RPMI8226 (cell line): ENCODE data around the gene B3GNT2.
"Not testable (repeated sequence)": the region's sequence is repeated elsewhere in the genome, so short reads cannot be mapped to it uniquely, and the experiment has no call there.

Source experiments
- DNase-seq: peaks from one replicate; pipeline ENCODE4 v3.0.0-alpha.2; 2015

The B3GNT2 gene

GRCh38 chr2:62185475-62186155 is 10.3 kb upstream of the B3GNT2 start:
- no peak for DNase-seq

- no peak for DNase-seq
Observed at GRCh38 chr2:62186156-62186905, 9.6 kb upstream of the B3GNT2 start.

GRCh38 chr2:62187246-62187645 is 8.7 kb upstream of the B3GNT2 start:
- DNase-seq = no peak

- DNase-seq = no peak
Observed at GRCh38 chr2:62188416-62188815, 7.5 kb upstream of the B3GNT2 start.

GRCh38 chr2:62189196-62189595 is 6.7 kb upstream of the B3GNT2 start:
- no peak for DNase-seq

GRCh38 chr2:62192811-62193210 is 3.1 kb upstream of the B3GNT2 start:
- DNase-seq = no peak

- DNase-seq = no peak
Observed at GRCh38 chr2:62194558-62195420, 1.1 kb upstream of the B3GNT2 start.

- peak; percentile 53 for DNase-seq
Observed at GRCh38 chr2:62196278-62196901, 475 bp downstream of the B3GNT2 start.

- peak; percentile 50 for DNase-seq
Observed at GRCh38 chr2:62197011-62197924, 1.4 kb downstream of the B3GNT2 start.

GRCh38 chr2:62197925-62198633 is 2.2 kb downstream of the B3GNT2 start:
- no peak for DNase-seq

GRCh38 chr2:62198854-62199253 is 2.9 kb downstream of the B3GNT2 start:
- DNase-seq = not testable (repeated sequence)

GRCh38 chr2:62199392-62200125 is 3.6 kb downstream of the B3GNT2 start:
- DNase-seq = no peak

- DNase-seq = no peak
Observed at GRCh38 chr2:62200291-62200841, 4.5 kb downstream of the B3GNT2 start.

- no peak for DNase-seq
Observed at GRCh38 chr2:62200868-62201267, 5.0 kb downstream of the B3GNT2 start.

- no peak for DNase-seq
Observed at GRCh38 chr2:62201307-62201706, 5.4 kb downstream of the B3GNT2 start.

- DNase-seq = no peak
Observed at GRCh38 chr2:62202019-62202722, 6.3 kb downstream of the B3GNT2 start.

GRCh38 chr2:62202729-62203128 is 6.8 kb downstream of the B3GNT2 start:
- no peak for DNase-seq

GRCh38 chr2:62203459-62203858 is 7.5 kb downstream of the B3GNT2 start:
- DNase-seq = no peak

GRCh38 chr2:62204998-62205496 is 9.1 kb downstream of the B3GNT2 start:
- DNase-seq = no peak
